Endothelial cell of umbilical vein (primary cell): ENCODE data around the gene SENP8. TPM values are rescaled to one million over a fixed set of nuclear protein-coding genes. Genes with fewer than 3 reads are reported as not detected.

ENCODE experiments used
- BruUV-seq: library from RNA; stranded (reverse); fragments of 400-500 nt; replicated peaks from 2 replicates; lab custom pipeline; 2021; lab: Mats Ljungman, UMichigan
- CTCF ChIA-PET: fragments of 300-600, 350-600 bp; sonication (Branson Sonifier 250); formaldehyde crosslinking; loops from one replicate; lab custom pipeline; 2021; ENCODE audit warnings: antibody characterized with exemption, inconsistent platforms; lab: Charles Lee
- POLR2A ChIA-PET: fragments of 300-600, 350-600 bp; sonication (Branson Sonifier 250); formaldehyde crosslinking; loops from one replicate; lab custom pipeline; 2021; ENCODE audit warnings: antibody characterized with exemption, inconsistent platforms; lab: Charles Lee
- DNase-seq: peaks from one replicate; pipeline ENCODE4 v3.0.0-alpha.2; 2011; ENCODE audit warnings: low read depth, low spot score
- FAIRE-seq: peaks from 2 replicates; lab custom pipeline; 2011; peaks lifted over from hg19 to GRCh38; lab: Jason Lieb, UNC
- H2AFZ ChIP-seq: 2 replicates; pipeline ENCODE4 v1.6.0; 2012; ENCODE audit warnings: low read depth, low read length, control low read depth, inconsistent platforms
- H3K27ac ChIP-seq: 2 replicates; pipeline ENCODE4 v1.5.1; 2011; ENCODE audit warnings: low read depth, mild to moderate bottlenecking, control low read depth, low read length, moderate library complexity; ENCODE audit not compliant: insufficient read depth
- H3K27me3 ChIP-seq, 2 experiments: 2 replicates each; pipeline versions ENCODE4 v1.6.0 to v1.6.1; 2011; ENCODE audit warnings: low read length in 2 of 2, mixed read lengths in 1 of 2; ENCODE audit not compliant: control insufficient read depth in 2 of 2, insufficient read depth in 2 of 2
- H3K36me3 ChIP-seq, 2 experiments: 2 replicates in 1 of 2; 3 replicates in 1 of 2; pipeline ENCODE4 v1.5.1; 2011; ENCODE audit warnings: low read length in 2 of 2, mild to moderate bottlenecking in 1 of 2, moderate library complexity in 1 of 2; ENCODE audit not compliant: control insufficient read depth in 2 of 2, insufficient read depth in 2 of 2; ENCODE audit errors: extremely low read depth in 1 of 2
- H3K4me1 ChIP-seq: 3 replicates; pipeline ENCODE4 v1.5.1; 2011; ENCODE audit warnings: mild to moderate bottlenecking, low read length; ENCODE audit not compliant: control insufficient read depth, insufficient read depth; ENCODE audit errors: extremely low read depth
- H3K4me2 ChIP-seq: 2 replicates; pipeline ENCODE4 v1.6.1; 2011; ENCODE audit warnings: low read length, control low read depth, mixed read lengths; ENCODE audit not compliant: insufficient read depth
- H3K4me3 ChIP-seq, 3 experiments: fragments of 200-600 bp in 1 of 3; sonication (generic), shearing (Covaris generic) in 1 of 3; replicated peaks in 1 of 3; 2 replicates each; pipeline ENCODE4 v1.5.1; 2011 to 2016; ENCODE audit warnings: control low read depth in 3 of 3, low read length in 3 of 3, mild to moderate bottlenecking in 2 of 3, inconsistent platforms in 1 of 3, low read depth in 1 of 3, moderate library complexity in 1 of 3; ENCODE audit not compliant: insufficient read depth in 1 of 3
- H3K79me2 ChIP-seq: 2 replicates; pipeline ENCODE4 v1.6.0; 2012; ENCODE audit warnings: low read length, inconsistent platforms; ENCODE audit not compliant: control insufficient read depth, insufficient read depth
- H3K9ac ChIP-seq: replicated peaks from 2 replicates; pipeline ENCODE3; 2011; ENCODE audit warnings: low read length, control low read depth; ENCODE audit not compliant: insufficient read depth; ENCODE audit errors: extremely low read depth
- H3K9me1 ChIP-seq: replicated peaks from 3 replicates; pipeline ENCODE4 v1.6.0; 2011; ENCODE audit warnings: mild to moderate bottlenecking, low read length; ENCODE audit not compliant: control insufficient read depth, insufficient read depth; ENCODE audit errors: extremely low read depth
- H3K9me3 ChIP-seq: replicated peaks from 2 replicates; pipeline ENCODE4 v1.5.1; 2012; ENCODE audit warnings: low read length, inconsistent platforms; ENCODE audit not compliant: control insufficient read depth, insufficient read depth
- H4K20me1 ChIP-seq: replicated peaks from 2 replicates; pipeline ENCODE3; 2011; ENCODE audit warnings: mild to moderate bottlenecking, low read length; ENCODE audit not compliant: control insufficient read depth, insufficient read depth; ENCODE audit errors: extremely low read depth
- CTCF ChIP-seq, 2 donors: IDR thresholded peaks; 1 replicate in 1 of 2; 2 replicates in 1 of 2; pipeline ENCODE4 v1.5.1; 2011; ENCODE audit warnings: low read length in 2 of 2, mild to moderate bottlenecking in 2 of 2, moderate library complexity in 2 of 2, control low read depth in 1 of 2, inconsistent platforms in 1 of 2, low read depth in 1 of 2; ENCODE audit not compliant: insufficient read depth in 1 of 2; ENCODE audit errors: extremely low read depth in 1 of 2
- EZH2 ChIP-seq: IDR thresholded peaks from 2 replicates; pipeline ENCODE4 v1.6.1; 2012; ENCODE audit warnings: borderline replicate concordance, low read depth, mild to moderate bottlenecking, moderate library complexity, low read length, inconsistent platforms; ENCODE audit not compliant: severe bottlenecking
- FOS ChIP-seq: IDR thresholded peaks from 2 replicates; pipeline ENCODE4 v1.6.1; 2011; ENCODE audit warnings: mild to moderate bottlenecking, low read length, moderate library complexity, borderline replicate concordance; ENCODE audit not compliant: insufficient read depth
- GATA2 ChIP-seq: IDR thresholded peaks from 2 replicates; pipeline ENCODE4 v1.7.0; 2011; ENCODE audit warnings: low read depth, mild to moderate bottlenecking, moderate library complexity, mixed read lengths, low read length; ENCODE audit not compliant: insufficient read length, insufficient read depth
- JUN ChIP-seq: IDR thresholded peaks from 2 replicates; pipeline ENCODE4 v1.6.1; 2011; ENCODE audit warnings: borderline replicate concordance, low read depth; ENCODE audit not compliant: insufficient read length, insufficient read depth
- MAX ChIP-seq: IDR thresholded peaks from 2 replicates; pipeline ENCODE4 v1.6.1; 2011; ENCODE audit not compliant: insufficient read depth, insufficient read length
- MYC ChIP-seq: IDR thresholded peaks from one replicate; pipeline ENCODE4 v1.6.1; 2011; ENCODE audit warnings: mild to moderate bottlenecking, low read depth, low read length
- POLR2A ChIP-seq: IDR thresholded peaks from 2 replicates; pipeline ENCODE4 v1.6.1; 2012; ENCODE audit warnings: low read depth, mild to moderate bottlenecking, control low read depth, low read length
- POLR2AphosphoS5 ChIP-seq: IDR thresholded peaks from 2 replicates; pipeline ENCODE4 v1.6.1; 2012; ENCODE audit warnings: low read depth, mild to moderate bottlenecking, control low read depth, low read length, moderate library complexity; ENCODE audit not compliant: insufficient read depth
- dilution Hi-C: fragments of 300-500 bp; cut with MboI; formaldehyde crosslinking; loops from one replicate; pipeline ENCODE4 v1.15.0; 2019; ENCODE audit warnings: low sequenced_read_pairs; ENCODE audit not compliant: extremely low pct_ligation_motif_present
- intact Hi-C: fragments of 100-400 bp; cut with micrococcal nuclease; formaldehyde crosslinking; loops from one replicate; pipeline ENCODE4 v1.10.0; 2022
- polyA plus RNA-seq, 4 experiments: library from polyadenylated mRNA; depleted of rRNA in 3 of 4; stranded (reverse) in 3 of 4; unstranded in 1 of 4; fragments of >200 nt; gene quantifications; 2 replicates each; pipeline versions ENCODE4 v1.2.1 to v1.2.3, GENCODE V29; 2011 to 2012; ENCODE audit warnings: missing spikeins in 1 of 4
- total RNA-seq: library from RNA; stranded (reverse); gene quantifications from 2 replicates; pipeline ENCODE4 v1.2.3, GENCODE V29; 2021

The SENP8 gene
- total and polyA plus RNA-seq, 2 donors (not counting 3 experiments of a cell fraction or from before 2014, with no cell fraction given): 0.91 to 1.3 TPM

- H3K4me3 ChIP-seq: no peak overlapping the region
- intact Hi-C loops: no loop called here
- H3K4me1 ChIP-seq: no peaks in the 10 kb centered on the region
- H3K79me2 ChIP-seq: no peaks in the 10 kb centered on the region
- no peaks in the 10 kb centered on the region for H3K36me3 ChIP-seq
- no peaks in the 10 kb centered on the region for H3K9me3 ChIP-seq
- H3K4me2 ChIP-seq: no peak overlapping the region
- ChIA-PET CTCF (interaction anchor here (1.0 kb wide), 1 partner anchor 10 kb away, joined by 3 read pairs; no protein-coding TSS in a partner anchor), POLR2A (no interaction called here)
- H4K20me1 ChIP-seq: no peaks in the 10 kb centered on the region
- no peak overlapping the region for H2AFZ ChIP-seq
- H3K9ac ChIP-seq: no peak overlapping the region
- H3K27ac ChIP-seq: no peak overlapping the region
- DNase-seq: no peak
- dilution Hi-C loops: no loop called here
- BruUV-seq: no TSS peak
- H3K27me3 ChIP-seq: peaks cover 0 to 7% of the 10 kb centered on the region in 2 experiments
- TF ChIP-seq CTCF (IDR thresholded peaks at IDR 0.05; ENCODE audit: extremely low read depth in 1 of 2, insufficient read depth in 1 of 2, low read depth in 1 of 2, low read length in 2 of 2): no peak
- no peak for TF ChIP-seq GATA2
- no peak for TF ChIP-seq JUN
- no peak for TF ChIP-seq MAX
- no peak for TF ChIP-seq POLR2AphosphoS5
- TF ChIP-seq POLR2A: no peak
- TF ChIP-seq MYC: no peak
- no peak for TF ChIP-seq EZH2
- no peak for TF ChIP-seq FOS
- no peaks in the 10 kb centered on the region for H3K9me1 ChIP-seq
- no peak for FAIRE-seq
These were observed 45.5 kb downstream of the SENP8 start for GRCh38 chr15:72163719-72164118.
